Retinal pigment epithelial cell (primary cell): ENCODE data around the gene CPSF6.

Experiments used
- DNase-seq: peaks from one replicate; pipeline ENCODE4 v3.0.0-alpha.2; 2010; ENCODE audit warnings: low read depth
- H3K4me3 ChIP-seq: 2 replicates; pipeline ENCODE4 v1.5.1; 2011; ENCODE audit warnings: mild to moderate bottlenecking, low read length, control low read depth, moderate library complexity
- TF ChIP-seq, protein P1 (sequence below): conservative IDR thresholded peaks from 2 replicates; pipeline ENCODE4 v1.5.1; 2011; ENCODE audit warnings: low read depth, low read length, control low read depth, inconsistent platforms

CPSF6 gene

DNA sequence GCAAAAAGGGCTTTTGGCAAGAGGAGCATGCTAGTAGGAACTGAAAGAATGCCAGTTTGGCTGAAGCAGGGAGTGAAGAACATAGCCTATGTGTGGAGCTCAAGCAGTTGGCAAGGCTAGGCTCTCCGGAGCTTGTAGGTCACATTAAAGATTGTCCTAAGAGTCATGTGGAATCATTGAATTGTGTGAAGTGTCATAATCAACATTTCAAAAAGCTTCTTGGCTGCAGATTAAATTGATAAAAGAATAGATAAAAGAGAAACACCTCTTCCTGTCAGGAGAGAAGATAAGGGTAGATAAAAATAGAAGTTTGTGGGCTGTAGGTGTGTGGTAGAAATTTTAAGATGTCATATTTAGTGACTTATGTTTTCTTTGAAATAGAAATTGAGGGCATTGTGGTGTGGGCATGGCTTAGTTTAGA lies 36.1 kb downstream of the CPSF6 start:
- no peak overlapping the region for H3K4me3 ChIP-seq
- TF ChIP-seq, protein P1, sequence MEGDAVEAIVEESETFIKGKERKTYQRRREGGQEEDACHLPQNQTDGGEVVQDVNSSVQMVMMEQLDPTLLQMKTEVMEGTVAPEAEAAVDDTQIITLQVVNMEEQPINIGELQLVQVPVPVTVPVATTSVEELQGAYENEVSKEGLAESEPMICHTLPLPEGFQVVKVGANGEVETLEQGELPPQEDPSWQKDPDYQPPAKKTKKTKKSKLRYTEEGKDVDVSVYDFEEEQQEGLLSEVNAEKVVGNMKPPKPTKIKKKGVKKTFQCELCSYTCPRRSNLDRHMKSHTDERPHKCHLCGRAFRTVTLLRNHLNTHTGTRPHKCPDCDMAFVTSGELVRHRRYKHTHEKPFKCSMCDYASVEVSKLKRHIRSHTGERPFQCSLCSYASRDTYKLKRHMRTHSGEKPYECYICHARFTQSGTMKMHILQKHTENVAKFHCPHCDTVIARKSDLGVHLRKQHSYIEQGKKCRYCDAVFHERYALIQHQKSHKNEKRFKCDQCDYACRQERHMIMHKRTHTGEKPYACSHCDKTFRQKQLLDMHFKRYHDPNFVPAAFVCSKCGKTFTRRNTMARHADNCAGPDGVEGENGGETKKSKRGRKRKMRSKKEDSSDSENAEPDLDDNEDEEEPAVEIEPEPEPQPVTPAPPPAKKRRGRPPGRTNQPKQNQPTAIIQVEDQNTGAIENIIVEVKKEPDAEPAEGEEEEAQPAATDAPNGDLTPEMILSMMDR, result no peak
- DNase-seq, result no peak

DNA sequence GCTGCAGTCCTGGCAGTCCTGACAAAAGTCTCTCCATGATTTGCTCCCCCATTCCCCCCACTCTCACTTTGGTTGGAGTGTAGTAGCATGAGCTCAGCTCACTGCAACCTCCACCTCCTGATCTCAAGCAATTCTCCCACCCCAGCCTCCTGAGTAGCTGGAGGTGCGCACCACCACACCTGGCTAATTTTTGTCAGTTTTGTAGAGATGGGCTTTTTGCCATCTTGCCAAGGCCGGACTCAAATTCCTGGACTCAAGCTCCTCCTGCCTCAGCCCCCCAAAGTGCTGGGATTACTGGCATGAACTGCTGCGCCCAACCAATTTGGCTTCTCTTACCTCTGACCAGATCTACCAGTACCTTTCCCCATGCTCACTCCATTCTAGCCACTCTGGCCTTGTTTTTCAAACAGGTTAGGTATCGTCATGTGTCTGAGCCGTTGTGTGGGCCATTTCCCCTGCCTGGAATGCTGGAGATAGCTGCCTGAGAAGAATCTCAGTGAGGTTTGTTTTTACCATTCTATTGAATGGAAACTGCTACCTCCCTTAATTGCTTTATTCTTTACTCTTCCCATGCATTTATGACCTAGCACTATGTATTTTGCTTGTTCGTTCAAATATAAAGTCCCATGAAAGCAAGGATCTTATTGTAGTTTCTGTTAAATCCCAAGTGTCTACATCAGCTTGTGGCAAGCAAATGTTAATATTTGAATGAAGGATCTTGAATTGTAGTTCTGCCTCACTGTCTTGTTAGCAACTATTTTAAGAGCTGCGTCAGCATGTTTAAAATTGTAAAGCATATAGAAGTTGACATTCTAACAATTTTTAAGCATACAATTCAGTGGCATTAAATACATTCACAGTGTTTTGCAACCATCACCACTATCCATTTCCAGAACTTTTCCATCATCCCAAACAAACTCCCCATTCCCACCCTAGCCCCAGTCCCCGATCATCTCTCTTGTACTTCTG lies 39.7 kb downstream of the CPSF6 start:
- TF ChIP-seq, protein P1, result no peak

DNA sequence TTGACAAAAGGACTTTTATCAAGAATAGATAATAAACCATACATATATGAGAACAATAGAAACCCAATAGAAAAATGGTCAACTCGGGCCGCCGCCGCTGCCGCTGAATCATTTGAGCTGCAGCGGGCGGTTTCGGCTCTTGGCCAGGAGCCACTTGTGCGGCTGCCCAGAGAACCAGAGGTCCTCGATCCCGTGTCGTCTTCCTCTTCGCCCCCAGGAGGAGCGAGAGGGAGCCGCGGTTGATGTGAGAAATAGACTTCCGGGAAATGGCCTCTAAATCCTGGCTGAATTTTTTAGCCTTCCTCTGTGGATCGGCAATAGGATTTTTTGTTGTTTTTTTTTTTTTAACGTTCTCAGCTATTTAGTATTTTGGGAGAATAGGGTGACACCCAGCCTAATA lies 44.8 kb downstream of the CPSF6 start:
- TF ChIP-seq, protein P1, result no peak
- DNase-seq, result peak; percentile 20
- peak overlapping the region; percentile 10 for H3K4me3 ChIP-seq

More for the DNA sequence above, 39.7 kb downstream of the CPSF6 start:
- no peak for DNase-seq
- H3K4me3 ChIP-seq, result no peak overlapping the region

GRCh38 chr12:69287556-69287955 lies 48.2 kb downstream of the CPSF6 start:
- DNase-seq, result no peak
- no peak overlapping the region for H3K4me3 ChIP-seq
- TF ChIP-seq, protein P1, result no peak

- no peak overlapping the region for H3K4me3 ChIP-seq
- TF ChIP-seq, protein P1, result peak; percentile 98
- peak; percentile 43 for DNase-seq
These were observed 51.3 kb downstream of the CPSF6 start for GRCh38 chr12:69290545-69291277.

DNA sequence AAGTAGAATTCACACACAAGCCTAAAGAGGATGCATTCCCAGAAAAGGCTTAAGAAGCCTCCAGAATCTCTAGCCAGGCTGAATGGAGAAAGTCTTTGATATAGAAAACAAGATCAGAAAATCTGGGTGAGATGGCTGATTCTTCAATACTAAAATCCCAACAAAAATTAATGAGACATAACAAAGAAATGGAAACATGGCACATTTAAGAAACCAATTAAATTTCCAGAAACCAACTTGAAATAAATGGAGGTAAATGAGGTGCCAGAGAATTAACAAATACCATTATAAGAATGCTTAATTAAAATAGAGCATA lies 51.9 kb downstream of the CPSF6 start:
- TF ChIP-seq, protein P1, result no peak
- H3K4me3 ChIP-seq, result no peak overlapping the region
- DNase-seq, result no peak
